ENCODE data around the gene ASPSCR1.

ASPSCR1 gene

DNA sequence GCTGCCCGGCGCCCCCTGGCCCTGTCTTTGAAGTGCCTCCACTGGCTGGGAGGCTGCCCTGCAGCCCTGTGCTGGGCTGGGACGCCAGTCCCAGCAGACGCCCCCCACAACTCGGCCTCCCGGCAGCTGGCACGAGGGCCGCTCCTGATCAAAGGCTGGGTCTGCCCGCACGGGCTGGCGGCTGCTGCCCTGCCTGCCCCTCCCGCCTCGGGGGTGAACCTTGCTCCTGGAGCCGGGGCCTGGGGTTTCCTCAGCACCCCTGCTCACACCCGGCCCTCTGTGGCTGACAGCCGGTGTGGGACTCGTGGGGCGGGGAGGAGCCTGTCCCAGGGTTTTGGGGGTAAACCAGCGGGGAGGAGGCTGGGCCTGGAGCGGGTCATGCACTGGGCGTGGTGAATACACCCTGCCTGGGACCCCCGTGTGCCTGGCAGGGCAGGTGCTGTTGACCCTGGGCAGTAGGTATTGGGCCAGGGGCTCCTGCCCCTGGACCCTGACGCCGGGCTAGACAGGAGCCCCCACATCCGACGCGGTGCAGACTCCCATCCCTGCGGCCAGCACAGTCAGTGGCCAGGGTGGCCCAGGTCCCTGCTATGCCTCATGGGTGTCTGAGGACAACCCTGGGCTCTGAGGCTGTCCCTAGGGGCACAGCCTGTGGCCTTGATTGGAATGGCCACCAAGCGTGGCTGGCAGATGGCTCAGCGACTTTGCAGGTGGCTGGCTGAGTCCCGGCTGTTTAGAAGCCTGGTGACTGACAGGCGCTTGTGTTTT is 23.6 kb downstream of the ASPSCR1 start:
- no peak overlapping the region for H3K4me3 ChIP-seq (ENCODE audit: insufficient read depth, low read length, poor library complexity, severe bottlenecking)
- no peak overlapping the region for H3K4me2 ChIP-seq (ENCODE audit: low read depth, low read length, poor library complexity, severe bottlenecking)
- no peaks in the 10 kb centered on the region for H3K36me3 ChIP-seq (ENCODE audit: low read length)
- no peak overlapping the region for H2AFZ ChIP-seq (ENCODE audit: low read depth, low read length, severe bottlenecking)
- TF ChIP-seq, protein P1, sequence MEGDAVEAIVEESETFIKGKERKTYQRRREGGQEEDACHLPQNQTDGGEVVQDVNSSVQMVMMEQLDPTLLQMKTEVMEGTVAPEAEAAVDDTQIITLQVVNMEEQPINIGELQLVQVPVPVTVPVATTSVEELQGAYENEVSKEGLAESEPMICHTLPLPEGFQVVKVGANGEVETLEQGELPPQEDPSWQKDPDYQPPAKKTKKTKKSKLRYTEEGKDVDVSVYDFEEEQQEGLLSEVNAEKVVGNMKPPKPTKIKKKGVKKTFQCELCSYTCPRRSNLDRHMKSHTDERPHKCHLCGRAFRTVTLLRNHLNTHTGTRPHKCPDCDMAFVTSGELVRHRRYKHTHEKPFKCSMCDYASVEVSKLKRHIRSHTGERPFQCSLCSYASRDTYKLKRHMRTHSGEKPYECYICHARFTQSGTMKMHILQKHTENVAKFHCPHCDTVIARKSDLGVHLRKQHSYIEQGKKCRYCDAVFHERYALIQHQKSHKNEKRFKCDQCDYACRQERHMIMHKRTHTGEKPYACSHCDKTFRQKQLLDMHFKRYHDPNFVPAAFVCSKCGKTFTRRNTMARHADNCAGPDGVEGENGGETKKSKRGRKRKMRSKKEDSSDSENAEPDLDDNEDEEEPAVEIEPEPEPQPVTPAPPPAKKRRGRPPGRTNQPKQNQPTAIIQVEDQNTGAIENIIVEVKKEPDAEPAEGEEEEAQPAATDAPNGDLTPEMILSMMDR (IDR thresholded peaks at IDR 0.05; ENCODE audit: insufficient read depth, low read length, poor library complexity, severe bottlenecking) = no peak
- no peak for TF ChIP-seq EZH2phosphoT487 (conservative IDR thresholded peaks at IDR 0.05; ENCODE audit: low read length)
- no peaks in the 10 kb centered on the region for H4K20me1 ChIP-seq (ENCODE audit: low read depth, low read length)
- H3K9me3 ChIP-seq (ENCODE audit: insufficient read depth, low read length) = no peaks in the 10 kb centered on the region
- H3K27ac ChIP-seq (ENCODE audit: low read depth, low read length) = no peak overlapping the region
- H3K79me2 ChIP-seq (ENCODE audit: insufficient read depth, low read length) = no peaks in the 10 kb centered on the region
- no peaks in the 10 kb centered on the region for H3K27me3 ChIP-seq (ENCODE audit: low read length)
- H3K9me2 ChIP-seq (replicated peaks; ENCODE audit: insufficient read depth, low read length) = no peaks in the 10 kb centered on the region
- no peak overlapping the region for H3K9ac ChIP-seq (ENCODE audit: low read length)
- no peaks in the 10 kb centered on the region for H3F3A ChIP-seq (ENCODE audit: insufficient read depth)

DNA sequence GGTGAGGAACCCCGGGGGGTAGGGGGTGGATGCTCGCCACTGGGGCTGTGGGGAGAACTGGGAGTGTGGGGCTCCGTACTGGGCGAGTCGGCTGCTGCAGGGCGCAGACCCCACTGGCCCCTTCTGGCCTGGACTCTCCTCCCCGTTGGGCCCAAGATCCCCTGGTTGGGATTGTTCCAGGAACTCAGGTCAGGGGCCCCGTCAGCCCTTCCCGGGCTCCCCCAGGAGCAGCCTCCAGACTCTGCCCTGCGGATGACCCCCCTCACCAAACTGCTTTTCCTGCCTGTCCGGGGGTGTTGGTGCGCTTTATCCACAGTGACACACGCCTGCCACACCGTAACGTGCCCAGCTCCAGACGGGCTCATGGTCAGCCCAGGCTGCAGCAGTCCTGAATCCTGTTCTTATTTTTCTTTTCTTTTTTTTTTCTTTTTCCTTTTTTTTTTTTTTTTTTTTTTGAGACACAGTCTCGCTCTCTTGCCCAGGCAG is 24.2 kb downstream of the ASPSCR1 start:
- no peak overlapping the region for H3K4me3 ChIP-seq (ENCODE audit: insufficient read depth, low read length, poor library complexity, severe bottlenecking)
- no peaks in the 10 kb centered on the region for H3K27me3 ChIP-seq (ENCODE audit: low read length)
- H3K9me3 ChIP-seq (ENCODE audit: insufficient read depth, low read length) = no peaks in the 10 kb centered on the region
- H3F3A ChIP-seq (ENCODE audit: insufficient read depth) = no peaks in the 10 kb centered on the region
- H2AFZ ChIP-seq (ENCODE audit: low read depth, low read length, severe bottlenecking) = no peak overlapping the region
- no peak overlapping the region for H3K4me2 ChIP-seq (ENCODE audit: low read depth, low read length, poor library complexity, severe bottlenecking)
- TF ChIP-seq, protein P1 (IDR thresholded peaks at IDR 0.05; ENCODE audit: insufficient read depth, low read length, poor library complexity, severe bottlenecking) = no peak
- TF ChIP-seq EZH2phosphoT487 (conservative IDR thresholded peaks at IDR 0.05; ENCODE audit: low read length) = no peak
- H3K9ac ChIP-seq (ENCODE audit: low read length) = no peak overlapping the region
- no peaks in the 10 kb centered on the region for H4K20me1 ChIP-seq (ENCODE audit: low read depth, low read length)
- H3K36me3 ChIP-seq (ENCODE audit: low read length) = no peaks in the 10 kb centered on the region
- H3K27ac ChIP-seq (ENCODE audit: low read depth, low read length) = no peak overlapping the region
- no peaks in the 10 kb centered on the region for H3K79me2 ChIP-seq (ENCODE audit: insufficient read depth, low read length)
- no peaks in the 10 kb centered on the region for H3K9me2 ChIP-seq (replicated peaks; ENCODE audit: insufficient read depth, low read length)

DNA sequence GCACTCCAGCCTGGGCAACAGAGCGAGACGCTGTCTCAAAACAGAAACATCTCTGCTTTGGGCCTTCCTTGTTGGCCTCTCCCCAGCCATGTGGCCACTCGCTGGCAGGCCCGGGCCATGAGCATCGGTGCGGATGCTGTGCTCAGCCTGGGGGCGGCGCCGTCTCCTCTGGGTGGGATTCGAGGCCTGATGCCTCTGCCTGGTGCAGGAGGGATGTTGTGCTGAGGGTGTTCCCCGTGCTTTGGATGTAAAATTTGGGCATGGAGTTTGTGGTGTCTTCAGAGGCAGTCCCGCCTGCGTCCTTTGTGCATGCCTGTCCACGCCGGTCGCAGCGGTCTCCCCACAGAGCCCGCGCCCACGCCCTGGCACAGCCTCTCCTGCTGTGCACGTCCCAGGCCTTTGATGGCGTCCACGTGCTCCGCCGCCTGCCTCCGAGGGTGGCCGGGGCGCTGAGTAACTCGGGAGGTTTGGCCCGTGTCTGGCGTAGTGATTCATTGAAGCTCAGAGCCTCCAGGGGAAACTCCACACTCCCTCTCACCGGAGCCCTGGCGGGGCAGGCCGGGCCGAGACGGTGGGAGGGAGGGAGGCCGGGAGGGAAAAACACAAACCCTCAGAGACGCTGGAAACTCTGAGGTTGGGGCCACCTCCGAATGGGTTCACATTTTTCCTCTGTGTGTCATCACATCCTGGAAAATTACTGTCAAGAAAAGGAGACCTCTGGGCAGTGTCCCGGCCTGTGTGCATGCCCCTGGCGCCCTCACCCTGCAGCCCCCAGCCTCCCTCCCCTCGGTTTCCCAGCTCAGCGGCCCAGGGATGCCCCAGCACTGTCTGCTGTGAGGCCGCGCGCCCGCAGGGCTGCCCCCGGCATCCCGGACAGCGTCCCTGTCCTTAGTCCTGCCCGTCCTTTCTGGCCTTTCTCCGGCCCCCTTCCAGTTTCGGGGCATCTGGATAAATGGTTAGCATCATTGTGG is 26.3 kb downstream of the ASPSCR1 start:
- Histone ChIP-seq H4K20me1 (ENCODE audit: low read depth, low read length) (no peaks in the 10 kb centered on the region), H3K9ac (ENCODE audit: low read length) (no peak overlapping the region), H3K79me2 (ENCODE audit: insufficient read depth, low read length) (no peaks in the 10 kb centered on the region), H3K4me2 (ENCODE audit: low read depth, low read length, poor library complexity, severe bottlenecking) (no peak overlapping the region), H3K27me3 (ENCODE audit: low read length) (no peaks in the 10 kb centered on the region), H2AFZ (ENCODE audit: low read depth, low read length, severe bottlenecking) (no peak overlapping the region), H3F3A (ENCODE audit: insufficient read depth) (no peaks in the 10 kb centered on the region), H3K36me3 (ENCODE audit: low read length) (no peaks in the 10 kb centered on the region), H3K4me3 (ENCODE audit: insufficient read depth, low read length, poor library complexity, severe bottlenecking) (no peak overlapping the region), H3K9me2 (replicated peaks; ENCODE audit: insufficient read depth, low read length) (no peaks in the 10 kb centered on the region), H3K27ac (ENCODE audit: low read depth, low read length) (no peak overlapping the region), H3K9me3 (ENCODE audit: insufficient read depth, low read length) (no peaks in the 10 kb centered on the region)
- no peak for TF ChIP-seq EZH2phosphoT487 (conservative IDR thresholded peaks at IDR 0.05; ENCODE audit: low read length)
- TF ChIP-seq, protein P1 (IDR thresholded peaks at IDR 0.05; ENCODE audit: insufficient read depth, low read length, poor library complexity, severe bottlenecking) = no peak

Data from SU-DHL-6 (cell line).